ENCODE results near the gene BCL11B. TPM values are rescaled to one million over a fixed set of nuclear protein-coding genes. Genes with fewer than 3 reads are reported as not detected.

Gene BCL11B
- total RNA-seq, 1 experiment from 2014 or later = 6.1 TPM

DNA sequence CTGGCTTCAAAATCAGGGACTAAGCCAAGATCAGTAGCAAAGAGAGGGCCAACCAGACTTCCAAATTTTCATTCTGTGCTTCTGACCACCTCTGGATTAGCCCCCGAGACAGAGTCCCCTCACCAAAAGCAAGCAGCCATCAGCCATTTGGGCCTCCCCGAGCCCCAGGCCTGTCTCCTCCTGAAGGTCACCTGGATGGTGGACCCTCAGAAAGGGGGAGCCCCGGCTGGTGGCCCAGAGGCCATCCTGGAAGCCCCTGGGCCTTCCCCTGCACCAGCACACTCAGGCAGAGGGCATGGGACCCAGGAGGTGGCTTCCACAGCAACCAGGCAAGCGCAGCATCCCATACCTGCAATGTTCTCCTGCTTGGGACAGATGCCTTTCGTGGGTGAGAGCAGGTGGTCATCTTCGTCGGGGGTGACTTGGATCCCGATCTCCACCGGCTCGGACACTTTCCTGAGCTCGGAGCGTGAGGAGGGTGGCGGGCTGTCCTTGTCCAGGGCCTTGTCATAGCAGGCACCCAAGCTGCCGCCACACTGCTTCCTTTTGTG, 14.8 kb downstream of the BCL11B start:
- no peaks in the 10 kb centered on the region; the same call in 1 of the 2 replicates for H3K36me3 ChIP-seq (replicated peaks; ENCODE audit: control insufficient read depth, insufficient read depth, low read length)
- no peak for DNase-seq
- H3K27me3 ChIP-seq (ENCODE audit: control insufficient read depth, insufficient read depth, low read length) = no peaks in the 10 kb centered on the region; the same call in 1 of the 2 replicates
- H3K4me3 ChIP-seq (ENCODE audit: insufficient read depth, low read depth, low read length) = no peak overlapping the region

GRCh38 chr14:99256483-99256874, 15.5 kb downstream of the BCL11B start:
- H3K36me3 ChIP-seq (replicated peaks; ENCODE audit: control insufficient read depth, insufficient read depth, low read length) = no peaks in the 10 kb centered on the region; the same call in 1 of the 2 replicates
- no peak for DNase-seq

GRCh38 chr14:99255621-99256482, 16.1 kb downstream of the BCL11B start:
- H3K4me3 ChIP-seq (ENCODE audit: insufficient read depth, low read depth, low read length) = no peak overlapping the region
- DNase-seq = no peak
- H3K36me3 ChIP-seq (replicated peaks; ENCODE audit: control insufficient read depth, insufficient read depth, low read length) = no peaks in the 10 kb centered on the region; the same call in 1 of the 2 replicates
- H3K27me3 ChIP-seq (ENCODE audit: control insufficient read depth, insufficient read depth, low read length) = no peaks in the 10 kb centered on the region; the same call in 1 of the 2 replicates

More at GRCh38 chr14:99256483-99256874, 15.5 kb downstream of the BCL11B start:
- no peaks in the 10 kb centered on the region; the same call in 1 of the 2 replicates for H3K27me3 ChIP-seq (ENCODE audit: control insufficient read depth, insufficient read depth, low read length)
- no peak overlapping the region for H3K4me3 ChIP-seq (ENCODE audit: insufficient read depth, low read depth, low read length)

- no peak for DNase-seq
- Histone ChIP-seq H3K36me3 (replicated peaks; ENCODE audit: control insufficient read depth, insufficient read depth, low read length) (no peaks in the 10 kb centered on the region; the same call in 1 of the 2 replicates), H3K4me3 (ENCODE audit: insufficient read depth, low read depth, low read length) (no peak overlapping the region)
Measured at GRCh38 chr14:99254328-99255009, 17.5 kb downstream of the BCL11B start.

DNA sequence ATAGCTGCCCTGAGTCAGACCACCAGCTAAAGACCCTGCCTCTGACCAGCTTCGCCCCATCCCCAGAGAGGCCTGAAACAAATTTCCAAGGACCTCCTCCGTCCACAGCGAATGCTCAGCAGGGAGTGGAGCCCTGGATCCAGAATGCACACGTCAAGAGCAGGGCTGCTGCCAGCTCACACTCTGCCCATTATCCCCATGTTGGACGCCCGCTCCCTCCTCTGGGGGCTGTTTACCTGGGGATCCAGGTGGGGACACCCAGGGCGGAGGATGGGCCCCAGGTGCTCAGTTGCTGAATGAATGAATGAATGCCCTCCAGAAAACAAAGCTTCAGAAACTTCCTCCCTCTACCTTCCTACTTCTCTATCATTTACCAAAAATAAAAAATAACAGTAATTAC, 18.1 kb downstream of the BCL11B start:
- Histone ChIP-seq H3K27me3 (ENCODE audit: control insufficient read depth, insufficient read depth, low read length) (no peaks in the 10 kb centered on the region; the same call in 1 of the 2 replicates), H3K36me3 (replicated peaks; ENCODE audit: control insufficient read depth, insufficient read depth, low read length) (no peaks in the 10 kb centered on the region; the same call in 1 of the 2 replicates), H3K4me3 (ENCODE audit: insufficient read depth, low read depth, low read length) (no peak overlapping the region)
- DNase-seq = no peak

More at GRCh38 chr14:99254328-99255009, 17.5 kb downstream of the BCL11B start:
- H3K27me3 ChIP-seq (ENCODE audit: control insufficient read depth, insufficient read depth, low read length) = no peaks in the 10 kb centered on the region; the same call in 1 of the 2 replicates

GRCh38 chr14:99252940-99253868, 18.8 kb downstream of the BCL11B start:
- Histone ChIP-seq H3K36me3 (replicated peaks; ENCODE audit: control insufficient read depth, insufficient read depth, low read length) (no peaks in the 10 kb centered on the region; the same call in 1 of the 2 replicates), H3K4me3 (ENCODE audit: insufficient read depth, low read depth, low read length) (no peak overlapping the region), H3K27me3 (ENCODE audit: control insufficient read depth, insufficient read depth, low read length) (no peaks in the 10 kb centered on the region; the same call in 1 of the 2 replicates)
- no peak for DNase-seq

DNA sequence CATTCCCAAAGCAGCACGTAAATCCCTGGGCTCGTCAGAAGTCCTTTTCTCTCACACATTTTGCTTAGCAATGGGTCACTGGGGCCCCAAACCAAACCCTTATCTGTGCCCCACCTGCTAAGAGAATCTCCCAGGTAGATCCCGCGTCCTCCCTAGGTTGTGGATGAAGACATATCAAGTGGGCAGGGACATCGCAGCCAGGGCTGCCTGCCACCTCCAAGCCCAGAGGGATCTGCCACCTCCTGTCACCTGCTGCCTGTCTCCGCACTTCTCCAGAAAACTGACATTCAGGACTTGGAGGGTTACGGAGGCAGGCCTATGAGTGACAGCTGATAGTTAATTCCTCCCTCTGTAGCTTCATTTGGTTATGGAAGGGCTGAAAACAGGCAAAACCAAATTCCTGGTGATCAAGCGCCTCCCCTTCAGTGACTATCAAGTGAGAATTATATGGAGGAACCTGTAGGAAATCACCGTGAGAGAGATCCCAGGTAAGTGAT, 19.5 kb downstream of the BCL11B start:
- Histone ChIP-seq H3K27me3 (ENCODE audit: control insufficient read depth, insufficient read depth, low read length) (no peaks in the 10 kb centered on the region; the same call in 1 of the 2 replicates), H3K36me3 (replicated peaks; ENCODE audit: control insufficient read depth, insufficient read depth, low read length) (no peaks in the 10 kb centered on the region; the same call in 1 of the 2 replicates), H3K4me3 (ENCODE audit: insufficient read depth, low read depth, low read length) (no peak overlapping the region)
- no peak for DNase-seq

GRCh38 chr14:99251721-99252120, 20.3 kb downstream of the BCL11B start:
- no peak for DNase-seq
- Histone ChIP-seq H3K36me3 (replicated peaks; ENCODE audit: control insufficient read depth, insufficient read depth, low read length) (no peaks in the 10 kb centered on the region), H3K4me3 (ENCODE audit: insufficient read depth, low read depth, low read length) (no peak overlapping the region), H3K27me3 (ENCODE audit: control insufficient read depth, insufficient read depth, low read length) (no peaks in the 10 kb centered on the region; the same call in 1 of the 2 replicates)

DNA sequence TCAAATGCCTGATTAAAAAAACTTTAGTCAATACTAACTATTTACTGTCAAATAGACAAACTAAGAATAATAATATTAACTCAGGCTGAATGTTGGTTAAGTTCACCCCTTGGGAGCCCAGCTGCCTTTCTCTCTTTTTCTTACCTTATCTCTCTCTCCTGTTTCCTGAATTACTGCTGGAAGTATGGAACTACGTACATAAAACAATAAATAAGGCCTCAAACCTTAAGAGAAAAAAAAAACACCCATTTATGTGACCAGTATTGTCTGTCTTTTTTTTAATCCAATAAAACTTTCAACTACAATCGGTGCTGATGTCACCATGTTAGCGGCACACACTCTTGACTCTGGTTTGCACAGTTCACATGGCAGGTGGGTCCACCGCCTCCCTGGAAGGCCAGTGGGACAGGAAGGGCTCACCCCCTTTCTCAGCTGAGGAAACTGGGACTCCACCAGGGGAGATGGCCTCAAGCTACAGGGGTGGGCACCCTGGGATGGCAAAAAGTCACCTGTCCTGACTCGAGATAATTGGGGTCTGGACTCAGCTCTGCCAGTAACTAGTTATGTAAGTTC, 21.3 kb downstream of the BCL11B start:
- Histone ChIP-seq H3K27me3 (ENCODE audit: control insufficient read depth, insufficient read depth, low read length) (no peaks in the 10 kb centered on the region; the same call in 1 of the 2 replicates), H3K4me3 (ENCODE audit: insufficient read depth, low read depth, low read length) (no peak overlapping the region), H3K36me3 (replicated peaks; ENCODE audit: control insufficient read depth, insufficient read depth, low read length) (no peaks in the 10 kb centered on the region)
- DNase-seq = no peak

GRCh38 chr14:99249389-99249788, 22.6 kb downstream of the BCL11B start:
- H3K27me3 ChIP-seq (ENCODE audit: control insufficient read depth, insufficient read depth, low read length) = no peaks in the 10 kb centered on the region; the same call in 1 of the 2 replicates
- DNase-seq = no peak
- no peak overlapping the region for H3K4me3 ChIP-seq (ENCODE audit: insufficient read depth, low read depth, low read length)
- H3K36me3 ChIP-seq (replicated peaks; ENCODE audit: control insufficient read depth, insufficient read depth, low read length) = no peaks in the 10 kb centered on the region

- Histone ChIP-seq H3K4me3 (ENCODE audit: insufficient read depth, low read depth, low read length) (no peak overlapping the region), H3K36me3 (replicated peaks; ENCODE audit: control insufficient read depth, insufficient read depth, low read length) (no peaks in the 10 kb centered on the region), H3K27me3 (ENCODE audit: control insufficient read depth, insufficient read depth, low read length) (no peaks in the 10 kb centered on the region; the same call in 1 of the 2 replicates)
- DNase-seq = no peak
Measured at GRCh38 chr14:99248761-99249171, 23.2 kb downstream of the BCL11B start.

- no peak for DNase-seq
- no peaks in the 10 kb centered on the region; the same call in 1 of the 2 replicates for H3K27me3 ChIP-seq (ENCODE audit: control insufficient read depth, insufficient read depth, low read length)
- no peak overlapping the region for H3K4me3 ChIP-seq (ENCODE audit: insufficient read depth, low read depth, low read length)
- H3K36me3 ChIP-seq (replicated peaks; ENCODE audit: control insufficient read depth, insufficient read depth, low read length) = no peaks in the 10 kb centered on the region
Measured at GRCh38 chr14:99247772-99248171, 24.2 kb downstream of the BCL11B start.

DNA sequence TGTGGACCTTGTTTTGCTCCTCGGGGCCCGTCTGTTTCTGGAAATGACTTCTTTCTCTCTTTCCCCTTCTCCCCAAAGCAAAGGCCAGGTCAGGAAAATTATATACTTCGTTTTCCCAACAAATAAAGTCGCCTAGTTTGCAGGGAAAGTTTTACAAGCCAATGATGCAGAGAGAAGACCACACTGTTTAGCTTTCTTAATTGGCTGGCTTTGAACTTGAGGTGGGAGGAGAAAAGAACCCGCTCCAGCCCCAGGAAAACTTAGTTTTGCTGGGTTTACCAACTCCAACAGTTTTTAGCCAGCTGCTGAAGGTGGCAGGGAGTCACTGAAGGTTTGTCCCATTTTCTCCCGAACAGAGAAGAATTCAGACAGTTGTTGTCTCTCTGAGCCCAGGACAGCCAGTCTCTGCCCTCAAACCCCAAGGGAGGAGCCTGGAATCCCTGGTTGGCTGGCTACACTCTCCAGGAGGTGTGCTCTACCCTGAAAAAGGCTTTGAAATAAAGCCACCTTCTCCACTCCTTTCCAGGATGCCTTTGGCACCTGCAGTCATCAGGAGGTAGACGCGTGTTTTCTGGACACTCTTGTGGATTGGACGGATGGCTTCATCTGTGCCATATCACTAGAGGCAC, 24.8 kb downstream of the BCL11B start:
- peak; percentile 75 for DNase-seq
- Histone ChIP-seq H3K27me3 (ENCODE audit: control insufficient read depth, insufficient read depth, low read length) (no peaks in the 10 kb centered on the region; the same call in 1 of the 2 replicates), H3K36me3 (replicated peaks; ENCODE audit: control insufficient read depth, insufficient read depth, low read length) (no peaks in the 10 kb centered on the region), H3K4me3 (ENCODE audit: insufficient read depth, low read depth, low read length) (peak overlapping the region; percentile 66)

Measured in H7 (cell line).